GM12801 (cell line): ENCODE measurements around the gene ALOXE3.
A peak's percentile ranks its signal among the peaks of the same experiment; 100 is the strongest.

Experiments
- CTCF ChIP-seq: IDR thresholded peaks from one replicate; pipeline ENCODE4 v1.5.1; 2011; ENCODE audit warnings: control low read depth; ENCODE audit not compliant: insufficient read length; ENCODE audit errors: extremely low read depth

Gene ALOXE3

GRCh38 chr17:8158267-8159031 lies 40.1 kb upstream of the ALOXE3 start:
- peak; percentile 5 for TF ChIP-seq CTCF

GRCh38 chr17:8156246-8156992 lies 38.1 kb upstream of the ALOXE3 start:
- TF ChIP-seq CTCF = no peak

- TF ChIP-seq CTCF = no peak
Observed at GRCh38 chr17:8155996-8156245, 37.6 kb upstream of the ALOXE3 start.

GRCh38 chr17:8155231-8155995 lies 37.1 kb upstream of the ALOXE3 start:
- TF ChIP-seq CTCF = no peak

GRCh38 chr17:8154608-8155155 lies 36.4 kb upstream of the ALOXE3 start:
- TF ChIP-seq CTCF = no peak

- TF ChIP-seq CTCF = no peak
Observed at GRCh38 chr17:8153957-8154607, 35.8 kb upstream of the ALOXE3 start.

GRCh38 chr17:8153525-8153956 lies 35.2 kb upstream of the ALOXE3 start:
- TF ChIP-seq CTCF = no peak
